HG02588 (cell line): ENCODE measurements around the gene RFX8.
"Not testable (repeated sequence)": the region's sequence is repeated elsewhere in the genome, so short reads cannot be mapped to it uniquely, and the experiment has no call there.

Experiments used
- ATAC-seq: cut with Tn5 transposase; IDR thresholded peaks from one replicate; pipeline ENCODE4 v1.9.1; 2021; ENCODE audit warnings: mild to moderate bottlenecking, moderate library complexity; ENCODE audit not compliant: unreplicated experiment

The RFX8 gene

GRCh38 chr2:101355401-101356054 lies 119.4 kb downstream of the RFX8 start:
- ATAC-seq, result no peak

DNA sequence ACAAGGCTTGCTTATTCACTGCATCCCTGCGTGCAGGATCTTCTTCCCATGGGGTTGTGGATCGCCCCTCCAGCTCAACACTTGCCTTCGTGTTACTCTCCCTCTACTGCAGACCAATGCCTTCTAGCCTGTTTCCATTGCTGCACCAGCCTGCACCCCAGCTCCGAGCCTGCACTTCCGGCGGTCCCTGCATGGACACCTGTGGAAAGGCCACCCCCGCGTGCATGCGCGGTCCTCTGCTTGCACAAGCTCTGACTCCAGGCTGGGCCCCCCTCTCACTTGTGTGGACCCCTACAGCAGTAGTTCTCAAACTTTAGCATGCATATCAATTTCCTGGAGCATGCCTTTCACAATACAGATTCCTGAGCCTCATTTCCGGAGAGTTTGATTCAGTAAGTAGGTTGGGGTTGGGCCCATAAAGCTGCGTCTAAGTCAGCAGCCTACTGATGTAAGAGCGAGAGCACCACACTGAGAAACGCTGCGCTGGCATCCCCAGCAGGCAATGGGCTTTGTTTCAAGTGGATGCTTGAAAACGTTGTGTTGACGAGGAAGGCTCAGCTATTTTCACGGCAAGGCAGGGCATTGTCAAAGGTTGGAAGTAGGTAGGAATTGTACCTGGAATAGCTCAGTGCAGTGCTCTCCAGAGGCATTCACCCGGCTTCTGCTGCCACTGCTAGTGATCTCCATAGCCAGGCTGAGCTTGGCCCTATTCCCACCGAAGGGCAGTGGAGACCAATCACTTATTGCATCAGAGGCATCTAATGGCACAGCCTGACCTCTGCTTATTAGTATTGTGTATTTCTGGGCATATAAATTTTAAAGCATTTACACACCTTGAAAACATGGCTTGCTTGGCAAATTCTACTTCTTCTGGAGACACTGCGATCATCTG lies 120.2 kb downstream of the RFX8 start:
- ATAC-seq, result no peak

- ATAC-seq, result not testable (repeated sequence)
These were observed 122.3 kb downstream of the RFX8 start for GRCh38 chr2:101352631-101353030.

DNA sequence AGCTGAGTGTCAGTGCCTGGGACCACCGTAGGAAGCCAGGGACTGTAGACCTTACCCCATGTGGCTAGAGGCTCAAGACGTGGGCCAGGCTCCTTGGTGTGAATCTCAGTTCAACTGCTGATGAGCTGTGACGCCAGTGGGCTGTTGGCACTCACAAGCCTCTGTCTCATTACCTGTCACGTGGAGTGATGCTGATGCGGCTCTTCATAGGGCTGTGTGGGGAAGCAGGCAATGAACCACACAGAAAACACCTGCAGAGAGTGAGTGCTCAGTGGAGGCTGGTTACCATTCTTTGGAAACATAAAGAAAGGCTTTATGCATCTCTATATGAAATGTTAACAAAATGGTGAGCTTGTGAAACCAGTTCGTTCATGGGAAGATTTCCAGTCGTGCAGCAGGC lies 123.7 kb downstream of the RFX8 start:
- ATAC-seq, result no peak

DNA sequence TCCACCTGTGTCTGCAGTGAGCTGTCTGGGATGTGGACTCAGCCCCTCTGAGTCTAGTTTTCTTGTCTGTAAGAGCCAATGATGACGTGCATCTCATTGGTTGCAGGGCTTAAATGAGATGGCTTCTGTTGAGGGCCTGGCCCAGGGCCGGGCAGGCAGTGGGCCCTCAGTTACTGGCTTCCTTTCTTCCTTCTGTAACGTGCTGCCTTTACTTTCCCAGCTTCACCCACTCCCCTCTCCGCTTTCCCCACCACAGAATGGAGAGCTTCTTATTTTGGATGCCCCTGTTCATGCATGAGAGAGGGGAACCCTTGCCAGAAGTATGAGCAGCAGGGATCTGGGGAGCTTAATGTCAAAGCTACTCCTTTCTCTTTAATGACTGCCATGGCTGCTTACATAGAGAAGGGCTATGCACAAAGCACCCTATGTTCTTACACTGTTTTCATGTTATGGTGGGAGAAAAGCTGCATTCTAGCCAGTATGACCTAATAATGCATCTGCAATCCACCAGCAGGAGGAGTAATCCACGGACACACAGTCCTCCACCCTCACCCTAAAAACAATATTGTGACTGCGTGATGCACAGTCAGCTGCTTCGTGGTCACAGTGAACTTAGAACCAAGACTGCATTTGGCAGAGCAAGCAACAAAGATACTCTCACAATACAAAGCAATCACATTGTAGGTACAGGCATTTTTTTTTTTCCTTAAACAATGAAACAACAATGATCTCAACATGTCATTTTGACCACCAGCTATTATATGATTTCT lies 124.8 kb downstream of the RFX8 start:
- ATAC-seq, result no peak

DNA sequence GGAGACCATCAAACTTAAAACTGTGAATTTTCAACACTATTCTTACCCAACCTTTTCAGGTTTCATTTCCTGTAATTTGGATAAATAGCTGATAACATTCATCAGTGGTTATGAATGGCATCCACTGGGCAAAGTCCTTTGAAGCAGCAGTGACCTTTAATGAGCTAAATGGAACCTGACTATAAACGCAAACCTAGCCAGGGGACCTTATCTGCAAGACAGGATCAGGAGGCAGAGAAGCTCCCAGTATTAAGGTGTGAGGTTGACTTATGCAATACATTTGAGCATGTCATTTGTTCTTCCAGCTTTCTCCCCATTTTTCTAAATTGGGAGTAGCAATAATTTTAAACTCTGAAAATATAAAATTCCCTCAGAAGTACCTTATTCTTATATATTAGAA lies 126.0 kb downstream of the RFX8 start:
- no peak for ATAC-seq
